K562 (cell line): ENCODE data around the gene STX2. TPM values are rescaled to one million over a fixed set of nuclear protein-coding genes. Genes with fewer than 3 reads are reported as not detected.

Source experiments
- ATAC-seq: fragments of 200-7000 bp; cut with Tn5 transposase; 3 replicates; pipeline ENCODE4 v1.9.1; 2020; ENCODE audit warnings: moderate library complexity
- BruUV-seq: library from RNA; stranded (reverse); fragments of 400-500 nt; replicated peaks from 2 replicates; lab custom pipeline; 2021; lab: Mats Ljungman, UMichigan
- CTCF ChIA-PET: fragments of 300-600 bp; formaldehyde crosslinking; extraction: SDS; loops from one replicate; lab custom pipeline; 2021; ENCODE audit warnings: low intra/inter-chr PET ratio; lab: Yijun Ruan, JAX
- POLR2A ChIA-PET: fragments of 300-600, 350-650 bp; sonication (Branson Sonifier 250); formaldehyde crosslinking; extraction: SDS; loops from one replicate; lab custom pipeline; 2021; ENCODE audit warnings: antibody characterized with exemption, inconsistent platforms; lab: Yijun Ruan, JAX
- DNase-seq, 4 experiments: peaks; one replicate each; pipeline versions ENCODE4 v3.0.0 to v3.0.0-alpha.2; 2011 to 2018; ENCODE audit warnings: low spot score in 3 of 4, mixed read lengths in 3 of 4; ENCODE audit errors: extremely low read depth in 1 of 4
- FAIRE-seq: peaks from 2 replicates; lab custom pipeline; 2011; peaks lifted over from hg19 to GRCh38; lab: Jason Lieb, UNC
- H2AFZ ChIP-seq: 2 replicates; pipeline ENCODE4 v1.6.0; 2011; ENCODE audit warnings: low read depth, low read length, control low read depth, inconsistent platforms
- H3K27ac ChIP-seq: fragments of 200-600 bp; 3 replicates; pipeline ENCODE4 v1.8.0; 2011; ENCODE audit warnings: low read depth, mild to moderate bottlenecking, control low read depth, inconsistent platforms, low read length, moderate library complexity, mixed read lengths; ENCODE audit errors: extremely low read depth
- H3K27me3 ChIP-seq, 2 experiments: fragments of 300-600 bp in 1 of 2; 2 replicates in 1 of 2; 3 replicates in 1 of 2; pipeline versions ENCODE4 v1.6.0 to v1.8.0; 2011; ENCODE audit warnings: inconsistent platforms in 2 of 2, low read length in 2 of 2, mild to moderate bottlenecking in 1 of 2, mixed read lengths in 1 of 2, moderate library complexity in 1 of 2; ENCODE audit not compliant: control insufficient read depth in 2 of 2, insufficient read depth in 2 of 2
- H3K36me3 ChIP-seq: fragments of 300-600 bp; 3 replicates; pipeline ENCODE4 v1.8.0; 2011; ENCODE audit warnings: mild to moderate bottlenecking, low read length, inconsistent platforms; ENCODE audit not compliant: control insufficient read depth, insufficient read depth
- H3K4me1 ChIP-seq, 2 experiments: fragments of 200-600 bp in 1 of 2; replicated peaks in 1 of 2; 2 replicates in 1 of 2; 3 replicates in 1 of 2; pipeline versions ENCODE4 v1.5.1 to v1.8.0; 2011; ENCODE audit warnings: inconsistent platforms in 2 of 2, low read length in 2 of 2, mild to moderate bottlenecking in 1 of 2, mixed read lengths in 1 of 2, moderate library complexity in 1 of 2; ENCODE audit not compliant: control insufficient read depth in 2 of 2, insufficient read depth in 2 of 2
- H3K4me2 ChIP-seq: 2 replicates; pipeline ENCODE4 v1.6.1; 2011; ENCODE audit warnings: low read length, control low read depth, inconsistent platforms, mixed read lengths; ENCODE audit not compliant: insufficient read depth
- H3K4me3 ChIP-seq: fragments of 200-600 bp; sonication (generic), shearing (Covaris generic); 2 replicates; pipeline ENCODE4 v1.5.1; 2016; ENCODE audit warnings: control low read depth, inconsistent platforms
- H3K79me2 ChIP-seq: fragments of 200-600 bp; 3 replicates; pipeline ENCODE4 v1.8.0; 2011; ENCODE audit warnings: low read length, inconsistent platforms; ENCODE audit not compliant: control insufficient read depth, insufficient read depth
- H3K9ac ChIP-seq, 2 experiments: 2 replicates each; pipeline versions ENCODE4 v1.6.0 to v1.6.1; 2011; ENCODE audit warnings: low read depth in 2 of 2, low read length in 2 of 2, control low read depth in 1 of 2, inconsistent platforms in 1 of 2, mild to moderate bottlenecking in 1 of 2, mixed read lengths in 1 of 2; ENCODE audit not compliant: insufficient read depth in 1 of 2
- H3K9me1 ChIP-seq: one replicate; pipeline ENCODE4 v1.6.0; 2011; ENCODE audit warnings: inconsistent platforms, mild to moderate bottlenecking, low read length, moderate library complexity; ENCODE audit not compliant: control insufficient read depth, insufficient read depth
- H3K9me3 ChIP-seq: replicated peaks from 2 replicates; pipeline ENCODE4 v1.5.1; 2011; ENCODE audit warnings: low read depth, low read length, inconsistent platforms; ENCODE audit not compliant: control insufficient read depth, insufficient read depth
- H4K20me1 ChIP-seq: replicated peaks from 2 replicates; pipeline ENCODE4 v1.6.1; 2011; ENCODE audit warnings: low read length, inconsistent platforms, mixed read lengths; ENCODE audit not compliant: control insufficient read depth, insufficient read depth
- CHAMP1 ChIP-seq: fragments of 450-650 bp; IDR thresholded peaks from 2 replicates; pipeline ENCODE4 v1.6.1; 2016; ENCODE audit warnings: mild to moderate bottlenecking
- CREB3 ChIP-seq: fragments of 450-650 bp; conservative IDR thresholded peaks from 2 replicates; pipeline ENCODE4 v1.6.1; 2016; ENCODE audit warnings: missing genetic modification characterization, low read depth, mild to moderate bottlenecking, missing compliant biosample characterization, moderate library complexity
- GMEB1 ChIP-seq: fragments of 250-450 bp; sonication (Bioruptor Pico); IDR thresholded peaks from 2 replicates; pipeline ENCODE4 v1.4.0; 2020; ENCODE audit warnings: mild to moderate bottlenecking
- MAFG ChIP-seq: fragments of 450-650 bp; conservative IDR thresholded peaks from 2 replicates; pipeline ENCODE4 v1.6.1; 2016; ENCODE audit warnings: missing genetic modification characterization, missing compliant biosample characterization
- MXD1 ChIP-seq: fragments of 250-450 bp; sonication (Bioruptor Pico); IDR thresholded peaks from 2 replicates; pipeline ENCODE4 v1.8.0; 2021; ENCODE audit warnings: borderline replicate concordance, mild to moderate bottlenecking, moderate library complexity; ENCODE audit not compliant: poor library complexity, severe bottlenecking
- RNF219 ChIP-seq: fragments of 250-450 bp; sonication (Bioruptor Pico); IDR thresholded peaks from 2 replicates; pipeline ENCODE4 v1.5.0; 2022; ENCODE audit warnings: mild to moderate bottlenecking
- ZEB2 ChIP-seq: fragments of 450-650 bp; IDR thresholded peaks from 2 replicates; pipeline ENCODE4 v1.6.1; 2016
- ZNF134 ChIP-seq: fragments of 250-450 bp; sonication (Bioruptor Pico); conservative IDR thresholded peaks from 2 replicates; pipeline ENCODE4 v1.4.0; 2020
- ZNF436 ChIP-seq: fragments of 250-450, 450-650 bp; sonication (Bioruptor Pico); formaldehyde crosslinking; IDR thresholded peaks from 2 replicates; pipeline ENCODE4 v1.7.0; 2020; ENCODE audit warnings: mild to moderate bottlenecking
- ZNF511 ChIP-seq: sonication (generic); formaldehyde crosslinking; IDR thresholded peaks from 2 replicates; pipeline ENCODE4 v1.8.0; 2022; ENCODE audit warnings: mild to moderate bottlenecking, missing genetic modification reagents
- ZNF583 ChIP-seq: fragments of 250-450 bp; sonication (Bioruptor Pico); IDR thresholded peaks from 2 replicates; pipeline ENCODE4 v1.4.0; 2020
- WGBS: fragments of 100-300 bp; shearing (Covaris generic); methylation state at CpG from one replicate; pipeline ENCODE4 v1.1.6; 2016; ENCODE audit warnings: low coverage, mixed read lengths; ENCODE audit not compliant: insufficient coverage; ENCODE audit errors: missing lambda C conversion rate; 5-methylcytosine and 5-hydroxymethylcytosine counted together
- in situ Hi-C: fragments of 300-500 bp; cut with MboI; formaldehyde crosslinking; loops from 4 replicates; pipeline ENCODE4 v1.15.0; 2018; ENCODE audit warnings: inconsistent platforms, mixed read lengths
- intact Hi-C: fragments of 100-400 bp; cut with micrococcal nuclease; formaldehyde crosslinking; loops from 2 replicates; pipeline ENCODE4 v1.14.2; 2022
- polyA plus RNA-seq, 8 experiments: library from polyadenylated mRNA; depleted of rRNA in 4 of 8; stranded (reverse) in 5 of 8; unstranded in 3 of 8; fragments of >200 nt; fragmentation: Nextera tagmentation in 2 of 8; fragmentation: Illumina TruSeq in 1 of 8; extraction: Ambion mirVana in 2 of 8; extraction: Trizol in 1 of 8; gene quantifications; 2 replicates each; pipeline versions ENCODE4 v1.2.1 to v1.2.3, GENCODE V29; 2011 to 2014; ENCODE audit warnings: inconsistent platforms in 1 of 8, missing spikeins in 1 of 8
- total RNA-seq, 7 experiments: library from RNA; depleted of rRNA in 6 of 7; stranded (reverse); fragments of >200 nt in 6 of 7; fragmentation: Illumina TruSeq in 2 of 7; extraction: Trizol in 2 of 7; gene quantifications; 2 replicates each; pipeline versions ENCODE4 v1.2.1 to v1.2.3, GENCODE V29; 2011 to 2021; ENCODE audit warnings: low replicate concordance in 1 of 7

STX2 gene
- total and polyA plus RNA-seq, 9 of the 15 experiments (the other 6 are each of a cell fraction or from before 2014, with no cell fraction given), result 22.2 to 54.6 (median 30.8) TPM

- DNase-seq, result peak; percentile 52 to 88 (median 73)
- FAIRE-seq, result peak; percentile 66
- H3K79me2 ChIP-seq, result peaks cover 51% of the 10 kb centered on the region
- H3K36me3 ChIP-seq, result peaks cover 50% of the 10 kb centered on the region
- no peaks in the 10 kb centered on the region for H3K9me1 ChIP-seq
- H3K9me3 ChIP-seq, result no peaks in the 10 kb centered on the region
- peak overlapping the region; percentile 97 to 99 for H3K9ac ChIP-seq
- 1% methylated on average over 37 of the region's 79 CpGs for WGBS
- H3K27ac ChIP-seq, result peak overlapping the region; percentile 93
- ChIA-PET POLR2A (no interaction called here), CTCF (interaction anchor here (0.6 kb wide), 2 partner anchors 39 to 1011 kb away, joined by 3 read pairs; no protein-coding TSS in a partner anchor)
- in situ Hi-C loops, result no loop called here
- peak; percentile 23 for ATAC-seq
- H4K20me1 ChIP-seq, result peaks cover 7% of the 10 kb centered on the region; the same call in 1 of the 2 replicates
- no peaks in the 10 kb centered on the region for H3K27me3 ChIP-seq
- no peak overlapping the region for H2AFZ ChIP-seq
- peaks cover 32 to 35% of the 10 kb centered on the region in 2 experiments; a peak in 4 of 5 replicates for H3K4me1 ChIP-seq
- H3K4me2 ChIP-seq, result peak overlapping the region; percentile 96
- intact Hi-C loops, result no loop called here
- H3K4me3 ChIP-seq, result peak overlapping the region; percentile 81
- no TSS peak for BruUV-seq
- TF ChIP-seq ZNF511 (CRISPR knock-in tag), result peak; percentile 54; the same call in 1 of the 2 replicates
- TF ChIP-seq ZNF583 (CRISPR knock-in tag), result 0 out of 2 replicates have a peak, but pooled peaks have one; percentile 15
- no peak for TF ChIP-seq CREB3 (tag)
- TF ChIP-seq ZEB2, result no peak
- peak; percentile 8 for TF ChIP-seq MXD1 (CRISPR knock-in tag)
- no peak; the same call in 1 of the 2 replicates for TF ChIP-seq GMEB1 (CRISPR knock-in tag)
- no peak for TF ChIP-seq ZNF134
- TF ChIP-seq ZNF436, result no peak
- TF ChIP-seq CHAMP1, result no peak
- TF ChIP-seq RNF219 (CRISPR knock-in tag), result no peak
- no peak for TF ChIP-seq MAFG (tag)
Measured at GRCh38 chr12:130872179-130873096, 33.4 kb upstream of the STX2 start.
